ENCODE measurements around the gene RGPD4. TPM values are rescaled to one million over a fixed set of nuclear protein-coding genes. Genes with fewer than 3 reads are reported as not detected.

Gene RGPD4
- total RNA-seq, 1 donor from 2014 or later: 0.12 TPM

DNA sequence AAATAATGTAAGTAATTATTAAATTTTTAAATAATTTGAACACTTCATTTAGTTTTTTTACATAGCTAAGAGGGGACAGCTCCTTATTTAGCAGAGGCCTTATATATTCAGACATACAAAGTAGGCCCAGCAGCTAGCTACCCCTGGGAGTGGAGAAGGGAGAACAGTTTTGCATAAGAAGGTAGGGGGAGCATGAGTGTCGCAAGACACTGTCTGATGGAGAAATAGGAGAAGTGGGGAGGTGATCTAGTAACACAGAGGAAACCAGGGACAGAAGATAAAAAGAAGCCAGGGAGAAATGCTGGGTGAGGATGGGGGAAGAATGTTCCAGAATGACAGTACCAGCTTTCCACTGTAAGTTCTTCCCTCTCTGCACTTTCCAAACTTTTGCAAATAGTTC, 16.0 kb upstream of the RGPD4 start:
- no peaks in the 10 kb centered on the region for H3K36me3 Mint-ChIP-seq (ENCODE audit: low read depth)
- TF ChIP-seq, protein P1, sequence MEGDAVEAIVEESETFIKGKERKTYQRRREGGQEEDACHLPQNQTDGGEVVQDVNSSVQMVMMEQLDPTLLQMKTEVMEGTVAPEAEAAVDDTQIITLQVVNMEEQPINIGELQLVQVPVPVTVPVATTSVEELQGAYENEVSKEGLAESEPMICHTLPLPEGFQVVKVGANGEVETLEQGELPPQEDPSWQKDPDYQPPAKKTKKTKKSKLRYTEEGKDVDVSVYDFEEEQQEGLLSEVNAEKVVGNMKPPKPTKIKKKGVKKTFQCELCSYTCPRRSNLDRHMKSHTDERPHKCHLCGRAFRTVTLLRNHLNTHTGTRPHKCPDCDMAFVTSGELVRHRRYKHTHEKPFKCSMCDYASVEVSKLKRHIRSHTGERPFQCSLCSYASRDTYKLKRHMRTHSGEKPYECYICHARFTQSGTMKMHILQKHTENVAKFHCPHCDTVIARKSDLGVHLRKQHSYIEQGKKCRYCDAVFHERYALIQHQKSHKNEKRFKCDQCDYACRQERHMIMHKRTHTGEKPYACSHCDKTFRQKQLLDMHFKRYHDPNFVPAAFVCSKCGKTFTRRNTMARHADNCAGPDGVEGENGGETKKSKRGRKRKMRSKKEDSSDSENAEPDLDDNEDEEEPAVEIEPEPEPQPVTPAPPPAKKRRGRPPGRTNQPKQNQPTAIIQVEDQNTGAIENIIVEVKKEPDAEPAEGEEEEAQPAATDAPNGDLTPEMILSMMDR (IDR thresholded peaks at IDR 0.05): no peak
- no peaks in the 10 kb centered on the region for H3K9me3 Mint-ChIP-seq (ENCODE audit: low read depth)
- H3K4me3 Mint-ChIP-seq (ENCODE audit: unreplicated experiment): no peak overlapping the region
- no peak overlapping the region for H3K27ac Mint-ChIP-seq (ENCODE audit: unreplicated experiment)
- peaks cover 1% of the 10 kb centered on the region for H3K27me3 Mint-ChIP-seq (ENCODE audit: low read depth)
- H3K4me1 Mint-ChIP-seq (ENCODE audit: low read depth): peaks cover 16% of the 10 kb centered on the region
- no peak for DNase-seq (ENCODE audit: low spot score)

DNA sequence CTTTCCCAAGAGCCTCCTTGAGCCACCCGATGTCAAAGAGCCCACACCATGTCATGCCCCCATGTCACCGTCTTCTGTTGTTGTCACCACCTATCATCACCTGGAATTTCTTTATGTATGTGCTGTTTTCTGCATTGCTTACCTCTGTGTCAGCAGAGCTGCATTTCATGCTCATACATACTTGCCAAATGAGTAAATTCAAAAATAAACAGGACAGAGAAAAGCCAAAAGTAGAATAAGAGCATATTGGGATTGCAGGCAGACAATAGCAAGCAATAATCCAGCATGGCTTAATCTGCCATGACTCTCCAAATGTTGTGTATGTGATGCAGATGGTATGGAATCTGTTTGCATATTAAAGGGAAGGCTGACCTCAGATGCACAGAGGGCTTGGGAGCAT, 15.3 kb upstream of the RGPD4 start:
- Mint-ChIP-seq H3K27ac (ENCODE audit: unreplicated experiment) (no peak overlapping the region), H3K9me3 (ENCODE audit: low read depth) (no peaks in the 10 kb centered on the region), H3K4me1 (ENCODE audit: low read depth) (peaks cover 16% of the 10 kb centered on the region), H3K4me3 (ENCODE audit: unreplicated experiment) (no peak overlapping the region), H3K36me3 (ENCODE audit: low read depth) (no peaks in the 10 kb centered on the region), H3K27me3 (ENCODE audit: low read depth) (peaks cover 1% of the 10 kb centered on the region)
- no peak for DNase-seq (ENCODE audit: low spot score)
- TF ChIP-seq, protein P1 (IDR thresholded peaks at IDR 0.05): no peak

DNA sequence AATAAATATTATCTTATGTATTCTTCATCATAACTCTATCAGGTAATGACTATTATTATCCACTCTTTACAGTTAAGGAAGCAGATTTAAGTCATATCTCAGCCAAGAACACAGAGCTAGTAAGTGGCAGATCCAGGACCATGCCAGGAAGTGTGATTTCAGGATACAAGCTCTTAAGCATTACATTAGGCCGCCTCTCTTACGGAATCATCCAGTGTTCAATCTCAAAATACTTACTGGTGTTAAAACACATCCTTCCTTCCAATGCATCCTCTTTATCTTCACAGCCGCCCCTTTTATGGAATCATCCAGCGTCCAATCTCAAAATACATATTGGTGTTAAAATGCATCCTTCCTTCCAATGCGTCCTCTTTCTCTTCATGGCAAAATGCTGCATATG, 14.7 kb upstream of the RGPD4 start:
- Mint-ChIP-seq H3K9me3 (ENCODE audit: low read depth) (no peaks in the 10 kb centered on the region), H3K4me3 (ENCODE audit: unreplicated experiment) (no peak overlapping the region), H3K27me3 (ENCODE audit: low read depth) (peaks cover 1% of the 10 kb centered on the region), H3K27ac (ENCODE audit: unreplicated experiment) (no peak overlapping the region), H3K4me1 (ENCODE audit: low read depth) (peaks cover 16% of the 10 kb centered on the region), H3K36me3 (ENCODE audit: low read depth) (no peaks in the 10 kb centered on the region)
- no peak for DNase-seq (ENCODE audit: low spot score)
- TF ChIP-seq, protein P1 (IDR thresholded peaks at IDR 0.05): no peak

DNA sequence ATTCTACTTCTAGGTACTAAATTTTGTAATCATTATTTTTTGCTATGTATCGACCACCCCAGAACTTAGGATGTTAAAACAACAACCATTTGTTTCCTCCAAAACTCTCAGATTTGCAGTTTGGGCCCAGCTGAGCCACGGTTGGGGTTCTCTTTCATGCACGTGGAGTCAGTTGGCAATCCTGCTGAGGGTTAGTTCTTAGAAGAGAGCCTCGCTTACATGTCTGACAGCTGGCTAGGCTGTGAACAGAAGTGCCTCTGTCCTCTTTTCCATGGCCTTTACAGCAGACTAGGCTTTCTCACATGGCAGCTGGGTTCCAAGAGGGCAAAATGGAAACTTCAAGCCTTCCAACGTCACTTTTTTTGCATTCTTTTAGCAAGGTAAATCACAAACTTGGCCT, 9.3 kb upstream of the RGPD4 start:
- TF ChIP-seq, protein P1 (IDR thresholded peaks at IDR 0.05): no peak
- Mint-ChIP-seq H3K27me3 (ENCODE audit: low read depth) (no peaks in the 10 kb centered on the region), H3K36me3 (ENCODE audit: low read depth) (no peaks in the 10 kb centered on the region), H3K4me3 (ENCODE audit: unreplicated experiment) (no peak overlapping the region), H3K9me3 (ENCODE audit: low read depth) (no peaks in the 10 kb centered on the region), H3K4me1 (ENCODE audit: low read depth) (no peaks in the 10 kb centered on the region), H3K27ac (ENCODE audit: unreplicated experiment) (no peak overlapping the region)
- no peak for DNase-seq (ENCODE audit: low spot score)

DNA sequence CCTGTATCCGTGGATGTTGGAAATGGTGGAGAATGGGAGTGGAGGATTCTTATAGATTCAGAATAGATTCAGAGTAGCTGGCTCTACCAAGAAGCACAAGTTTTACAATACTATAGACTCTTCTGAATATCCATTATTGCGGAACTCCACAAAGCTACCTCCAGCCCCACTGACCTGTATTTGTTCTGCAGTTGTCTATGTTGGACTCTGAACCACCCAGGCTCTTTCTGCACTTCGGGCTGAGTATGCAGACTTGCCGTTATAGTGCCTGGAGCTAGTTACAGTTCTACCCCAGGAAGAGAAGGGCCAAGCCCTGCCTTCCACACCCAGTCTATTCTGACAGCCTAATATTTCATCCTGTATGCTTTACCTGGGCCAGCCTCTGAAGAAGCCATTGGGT, 4.4 kb upstream of the RGPD4 start:
- H3K36me3 Mint-ChIP-seq (ENCODE audit: low read depth): no peaks in the 10 kb centered on the region
- no peak overlapping the region for H3K27ac Mint-ChIP-seq (ENCODE audit: unreplicated experiment)
- no peak for DNase-seq (ENCODE audit: low spot score)
- no peaks in the 10 kb centered on the region for H3K27me3 Mint-ChIP-seq (ENCODE audit: low read depth)
- TF ChIP-seq, protein P1 (IDR thresholded peaks at IDR 0.05): no peak
- no peak overlapping the region for H3K4me3 Mint-ChIP-seq (ENCODE audit: unreplicated experiment)
- no peaks in the 10 kb centered on the region for H3K4me1 Mint-ChIP-seq (ENCODE audit: low read depth)
- H3K9me3 Mint-ChIP-seq (ENCODE audit: low read depth): no peaks in the 10 kb centered on the region
